ENCODE measurements around the gene DPRX. TPM values are rescaled to one million over a fixed set of nuclear protein-coding genes. Genes with fewer than 3 reads are reported as not detected.

The DPRX gene, protein sequence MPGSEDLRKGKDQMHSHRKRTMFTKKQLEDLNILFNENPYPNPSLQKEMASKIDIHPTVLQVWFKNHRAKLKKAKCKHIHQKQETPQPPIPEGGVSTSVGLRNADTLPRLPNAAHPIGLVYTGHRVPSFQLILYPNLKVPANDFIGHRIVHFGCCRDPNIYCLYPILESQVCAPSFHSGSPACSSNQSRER
- total RNA-seq = not detected

- no peak for DNase-seq
Measured at GRCh38 chr19:53631949-53632407, at the start of gene DPRX. Gene DPRX (plus strand): TSS chr19:53631999. CDS start chr19:53632107, 108 bp downstream.

DNA sequence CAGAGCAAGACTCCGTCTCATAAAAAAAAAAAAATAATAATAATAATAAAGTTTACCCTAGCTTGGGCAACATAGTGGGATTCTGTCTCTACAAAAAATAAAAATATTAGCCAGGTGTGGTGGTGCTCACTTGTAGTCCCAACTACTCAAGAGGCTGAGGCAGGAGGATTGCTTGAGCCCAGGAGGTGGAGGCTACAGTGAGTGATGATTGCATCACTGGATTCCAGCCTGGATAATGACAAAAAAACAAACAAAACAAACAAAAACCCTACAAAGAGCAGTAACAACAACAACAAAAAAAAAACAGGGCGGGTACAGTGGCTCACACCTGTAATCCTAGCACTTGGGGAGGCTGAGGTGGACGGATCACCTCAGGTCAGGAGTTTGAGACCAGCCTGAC, 48.6 kb upstream of the DPRX start:
- DNase-seq = no peak

- no peak for DNase-seq
Measured at GRCh38 chr19:53586277-53586691, 45.5 kb upstream of the DPRX start.

DNA sequence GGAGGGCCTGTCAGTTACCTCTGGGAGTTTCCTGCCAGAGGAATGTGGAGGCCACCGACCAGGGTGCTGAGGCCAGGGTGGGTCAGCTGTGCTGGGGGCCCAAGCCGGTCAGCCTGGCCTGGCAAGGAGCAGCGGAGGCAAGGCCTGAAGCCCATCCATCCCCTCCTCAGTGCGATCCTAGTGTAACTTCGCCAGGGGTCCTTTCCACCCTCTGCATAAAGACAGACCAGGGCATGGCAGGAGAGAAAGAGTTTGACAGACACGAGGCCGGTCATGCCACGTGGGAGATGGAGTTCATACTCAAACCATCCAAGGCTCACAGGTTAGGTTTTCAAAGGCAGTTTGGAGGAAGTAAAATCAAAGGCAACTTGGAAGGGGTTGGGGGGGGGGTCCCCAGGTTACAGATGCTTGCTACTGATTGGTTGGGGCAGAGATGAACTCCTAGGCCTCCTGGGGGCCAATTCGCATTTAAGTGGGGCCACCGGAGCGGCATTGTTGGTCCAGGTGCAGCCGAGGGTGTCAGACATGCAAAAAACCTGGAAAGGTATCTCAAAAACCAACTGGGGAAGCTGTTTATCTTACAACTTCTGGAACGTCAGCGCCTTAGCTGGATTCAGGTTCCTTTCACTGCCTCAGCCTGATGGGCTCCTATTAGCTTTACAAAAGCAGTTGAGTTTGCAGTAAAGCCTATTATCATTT, 36.8 kb upstream of the DPRX start:
- DNase-seq = no peak

DNA sequence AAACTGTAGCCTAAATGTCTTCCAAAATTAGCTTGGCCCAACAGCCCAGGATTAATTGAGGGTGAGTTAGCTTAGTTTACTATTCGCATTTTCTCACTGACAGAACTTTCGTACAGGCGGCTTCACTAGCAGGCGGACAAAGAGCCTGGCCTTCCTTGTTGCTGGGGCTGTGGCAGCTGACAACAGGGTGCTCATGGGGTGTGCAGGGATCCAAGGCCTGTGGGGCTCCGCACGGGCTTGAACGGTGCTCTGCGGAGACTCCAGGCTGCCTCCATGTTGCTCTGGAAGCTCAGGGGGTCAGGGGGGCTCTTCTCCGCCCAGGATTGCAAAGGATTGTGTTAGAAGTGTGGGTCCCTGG, 36.3 kb upstream of the DPRX start:
- no peak for DNase-seq

DNA sequence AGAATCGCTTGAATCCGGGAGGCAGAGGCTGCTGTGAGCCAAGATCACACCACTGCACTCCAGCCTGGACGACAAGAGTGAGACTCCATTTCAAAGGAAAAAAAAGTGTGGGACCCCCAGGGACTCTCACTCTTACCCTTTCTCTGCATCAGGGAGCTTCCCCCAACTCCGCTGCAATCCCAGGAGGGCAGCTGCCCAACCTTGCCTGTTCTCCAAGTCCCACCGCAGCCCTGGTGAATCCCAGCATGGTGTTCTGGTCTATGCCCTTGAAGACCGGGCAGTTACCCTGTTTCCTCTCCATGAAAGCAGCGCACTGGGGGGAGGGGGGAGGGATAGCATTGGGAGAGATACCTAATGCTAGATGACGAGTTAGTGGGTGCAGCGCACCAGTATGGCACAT, 35.7 kb upstream of the DPRX start:
- DNase-seq = no peak

GRCh38 chr19:53597023-53597422, 34.8 kb upstream of the DPRX start:
- DNase-seq = no peak

DNA sequence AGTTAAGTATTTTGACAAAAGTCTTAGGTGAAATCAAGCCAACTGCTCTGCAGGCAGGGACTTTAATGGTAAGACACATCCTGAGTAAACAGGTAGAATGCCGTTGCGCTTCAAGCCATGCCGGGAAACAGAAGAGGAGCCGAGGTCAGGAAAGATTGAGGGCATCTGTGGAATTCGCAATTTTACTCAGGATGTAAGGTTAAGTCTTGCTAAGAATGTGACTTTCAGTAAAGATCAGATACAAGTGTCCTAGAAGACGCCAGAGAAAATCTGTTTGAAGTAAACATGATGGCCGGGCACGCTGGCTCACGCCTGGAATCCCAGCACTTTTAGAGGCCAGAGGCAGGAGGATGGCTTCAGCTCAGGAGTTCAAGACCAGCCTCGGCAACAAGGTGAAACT, 33.4 kb upstream of the DPRX start:
- no peak for DNase-seq

- no peak for DNase-seq
Measured at GRCh38 chr19:53600217-53600616, 31.6 kb upstream of the DPRX start.

GRCh38 chr19:53606031-53606430, 25.8 kb upstream of the DPRX start:
- DNase-seq = no peak

DNA sequence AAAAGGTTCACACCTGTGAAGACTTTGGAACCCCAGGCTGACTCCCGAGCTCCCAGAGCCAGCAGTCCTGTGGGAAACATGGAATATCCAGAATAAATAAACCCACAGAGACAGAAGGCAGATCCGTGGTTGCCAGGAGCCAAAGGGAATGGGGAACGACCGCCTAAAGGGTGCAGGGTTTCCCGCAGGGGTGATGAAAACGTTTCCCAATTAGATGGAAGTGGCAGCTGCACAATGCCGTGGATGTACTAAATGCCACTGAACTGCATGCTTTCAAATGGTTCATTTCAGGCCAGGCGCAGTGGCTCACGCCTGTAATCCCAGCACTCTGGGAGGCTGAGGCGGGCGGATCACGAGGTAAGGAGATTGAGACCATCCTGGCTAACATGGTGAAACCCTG, 23.4 kb upstream of the DPRX start:
- DNase-seq = no peak

- no peak for DNase-seq
Measured at GRCh38 chr19:53612762-53613526, 18.9 kb upstream of the DPRX start.

DNA sequence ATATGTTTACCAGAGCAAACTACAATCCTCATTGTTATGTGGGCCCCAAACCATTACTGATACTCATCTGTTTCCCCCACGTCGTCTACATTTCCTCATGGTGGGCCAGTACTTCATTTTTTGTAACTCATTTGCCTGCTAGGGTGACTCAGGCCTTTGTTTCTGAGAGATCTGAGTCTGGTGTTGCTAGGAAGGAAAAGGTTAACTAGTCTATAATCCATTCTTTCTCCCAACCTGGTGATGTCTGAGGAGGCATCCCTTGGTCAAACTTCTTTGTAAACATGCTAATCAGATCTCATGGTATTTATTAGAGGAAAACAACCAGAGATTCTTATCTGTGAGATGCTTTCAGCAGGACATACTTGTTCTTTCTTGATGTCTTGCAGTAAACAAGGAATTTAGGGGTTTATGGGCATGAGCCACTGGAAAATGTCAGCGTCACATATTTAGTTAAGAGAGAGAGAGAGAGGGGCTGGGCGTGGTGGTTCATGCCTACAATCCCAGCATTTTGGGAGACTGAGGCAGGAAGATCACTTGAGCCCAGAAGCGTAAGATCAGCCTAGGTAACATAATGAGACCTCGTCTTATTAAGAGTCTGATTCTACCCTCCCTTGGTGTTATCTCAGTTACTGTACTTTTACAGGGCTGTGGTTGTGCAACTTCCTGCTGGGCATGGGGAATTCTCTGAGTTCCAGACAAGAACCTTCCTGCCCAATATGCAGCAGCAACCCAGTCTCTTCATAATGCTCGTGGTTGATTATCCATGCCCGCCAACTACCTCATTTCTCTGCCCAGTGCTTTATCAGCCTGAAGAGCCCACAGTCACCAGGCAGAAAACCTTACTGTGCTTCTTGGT, 9.7 kb upstream of the DPRX start:
- DNase-seq = no peak

DNA sequence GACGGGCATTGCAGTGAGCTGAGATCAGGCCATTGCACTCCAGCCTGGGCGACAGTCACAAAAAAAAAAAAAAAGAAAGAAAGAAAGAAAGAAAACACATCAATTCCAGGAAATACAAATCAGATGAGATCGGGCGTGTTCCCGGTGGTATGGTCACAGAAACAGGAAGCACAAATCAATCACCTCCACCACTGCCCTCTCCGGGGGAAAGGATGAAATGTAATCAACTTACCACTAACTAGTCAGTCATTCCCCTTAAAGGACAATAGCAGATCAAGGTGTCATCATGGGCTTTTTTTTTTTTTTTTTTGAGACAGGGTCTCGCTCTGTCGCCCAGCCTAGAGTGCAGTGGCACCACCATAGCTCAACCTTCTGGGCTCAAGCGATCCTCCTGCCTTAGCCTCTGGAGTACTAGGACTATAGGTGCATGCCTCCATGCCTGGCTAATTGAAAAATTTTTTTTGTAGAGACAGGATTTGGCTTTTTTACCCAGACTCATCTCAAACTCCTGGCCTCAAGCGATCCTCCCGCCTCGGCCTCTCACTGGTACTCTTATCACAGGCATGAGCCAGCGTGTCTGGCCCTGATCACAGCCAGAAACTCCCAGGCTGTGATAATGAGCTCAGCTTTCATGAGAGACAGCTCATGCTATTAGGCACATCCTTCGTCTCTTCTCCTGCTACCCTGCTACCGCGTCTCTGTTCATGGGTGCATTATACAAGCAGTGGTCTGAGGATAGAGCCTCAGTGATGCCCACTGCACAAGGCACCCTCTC, 6.8 kb upstream of the DPRX start:
- DNase-seq = no peak

- DNase-seq = no peak
Measured at GRCh38 chr19:53626486-53626885, 5.3 kb upstream of the DPRX start.

- no peak for DNase-seq
Measured at GRCh38 chr19:53626976-53627375, 4.8 kb upstream of the DPRX start.

DNA sequence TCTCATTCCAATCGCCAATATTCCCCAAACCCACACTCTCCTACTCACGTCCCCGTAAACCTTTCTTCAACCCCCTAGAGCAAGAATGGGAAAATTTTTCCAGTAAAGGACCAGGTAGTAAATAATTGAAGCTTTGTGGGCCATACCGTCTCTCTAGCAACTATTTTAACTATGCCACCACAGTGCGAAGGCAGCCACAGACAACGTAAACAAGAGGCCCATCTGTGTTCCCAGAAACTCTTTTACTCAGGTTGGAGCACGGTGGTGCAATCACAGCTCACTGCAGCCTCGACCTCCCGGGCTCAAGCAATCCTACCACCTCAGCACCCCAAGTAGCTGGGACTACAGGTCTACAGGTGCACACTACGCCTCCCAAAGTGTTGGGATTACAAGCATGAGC, 3.0 kb downstream of the DPRX start:
- DNase-seq = no peak

GRCh38 chr19:53639471-53639870, 7.7 kb downstream of the DPRX start:
- DNase-seq = no peak

DNA sequence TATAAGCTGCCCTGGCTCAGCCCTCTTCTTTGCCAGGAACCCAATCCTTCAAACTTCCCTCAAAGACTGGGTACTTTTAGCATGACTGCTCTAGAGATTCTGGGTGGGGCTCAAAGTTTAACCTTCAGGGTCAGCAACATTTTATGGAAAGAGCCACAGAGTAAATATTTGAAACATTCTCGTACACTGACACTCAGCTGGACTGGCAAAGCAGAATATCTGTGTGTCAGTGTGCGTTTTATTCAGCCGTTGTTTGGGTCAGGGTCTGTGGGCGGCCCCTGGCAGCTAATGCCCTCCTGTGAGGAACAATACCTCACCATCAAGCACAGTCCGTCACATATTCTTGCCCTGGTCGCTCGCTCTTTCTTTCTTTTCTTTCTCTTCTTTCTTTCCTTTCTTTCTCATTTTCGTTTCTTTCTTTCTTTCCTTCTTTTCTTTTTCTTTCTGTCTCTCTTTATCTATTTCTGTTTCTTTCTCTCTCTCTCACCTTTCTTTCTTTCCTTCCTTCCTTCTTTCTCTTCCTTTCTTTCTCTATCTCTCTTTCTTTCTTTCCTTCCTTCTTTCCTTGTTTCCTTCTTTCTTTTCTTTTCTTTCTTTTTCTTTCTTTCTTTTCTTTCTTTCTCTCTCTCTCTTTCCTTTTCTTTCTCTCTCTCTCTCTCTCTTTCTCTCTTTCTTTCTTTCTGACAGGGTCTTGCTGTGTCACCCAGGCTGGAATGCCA, 10.7 kb downstream of the DPRX start:
- DNase-seq = no peak

DNA sequence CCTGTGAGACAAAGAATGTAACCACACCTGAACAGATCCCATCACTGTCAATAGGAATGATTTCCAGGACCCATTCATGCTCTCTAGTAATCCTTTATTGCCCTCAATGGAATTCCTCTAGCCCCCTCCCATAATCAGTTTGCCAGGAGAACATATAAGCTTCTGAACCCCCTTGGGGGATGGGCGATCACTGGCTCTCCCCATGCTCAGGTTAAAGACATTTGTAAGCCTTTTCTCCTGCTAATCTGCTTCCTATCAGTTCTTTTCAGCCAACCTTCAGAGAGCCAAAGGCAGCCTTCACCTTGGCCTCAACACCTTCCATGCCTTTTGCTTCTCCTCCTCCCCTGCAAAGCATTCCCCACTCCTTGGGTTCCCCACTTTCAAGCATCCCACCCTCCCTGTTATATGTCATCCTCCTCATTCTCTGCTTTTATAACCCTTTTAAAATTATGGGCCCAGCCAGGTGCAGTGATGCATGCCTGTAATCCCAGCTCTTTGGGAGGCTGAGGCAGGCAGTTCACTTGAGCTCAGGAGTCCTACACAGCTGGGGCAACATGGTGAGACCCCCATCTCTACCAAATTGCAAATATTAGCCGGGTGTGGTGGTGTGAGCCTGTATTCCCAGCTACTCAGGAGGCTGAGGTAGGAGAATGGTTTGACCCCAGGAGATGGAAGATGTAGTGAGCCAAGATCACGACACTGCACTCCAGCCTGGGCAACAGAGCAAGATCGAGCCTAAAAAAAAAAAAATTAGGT, 12.4 kb downstream of the DPRX start:
- no peak for DNase-seq

All from skin of body (tissue), 2 donors.